ENCODE results near the gene POLN. TPM values are rescaled to one million over a fixed set of nuclear protein-coding genes. Genes with fewer than 3 reads are reported as not detected.

Gene POLN
- total RNA-seq (2.0 and 3.9 TPM in 2 replicates), polyA plus RNA-seq (1.7 and 3.0 TPM in 2 replicates)

GRCh38 chr4:2241410-2242353 lies at the start of gene POLN, which contains the start of gene HAUS3:
Gene POLN (minus strand): TSS chr4:2242121. CDS start chr4:2229231, 12,890 bp downstream.
Gene HAUS3 (minus strand): TSS chr4:2242121. CDS start chr4:2240946, 1,175 bp downstream.
- H3K9me3 ChIP-seq (ENCODE audit: low read depth) = no peaks in the 10 kb centered on the region
- peak within 1 kb of the TSS; percentile 21 for H3K27ac ChIP-seq
- peak; percentile 99 for DNase-seq (ENCODE audit: low spot score)
- H3K9me2 ChIP-seq (replicated peaks; ENCODE audit: insufficient read depth) = no peaks in the 10 kb centered on the region
- H3K4me2 ChIP-seq = peak within 1 kb of the TSS; percentile 77
- H3K27me3 ChIP-seq = no peaks in the 10 kb centered on the region
- H3K36me3 ChIP-seq (replicated peaks; ENCODE audit: insufficient read depth, low read depth) = no peaks in the 10 kb centered on the region
- H2AFZ ChIP-seq = peak within 1 kb of the TSS; percentile 77
- WGBS (ENCODE audit: low lambda C conversion rate, missing lambda C conversion rate) = 1% methylated on average over 75 of the region's 88 CpGs
- peaks cover 39% of the 10 kb centered on the region for H3K79me2 ChIP-seq
- H4K20me1 ChIP-seq (ENCODE audit: insufficient read depth, poor library complexity, severe bottlenecking) = peaks cover 4% of the 10 kb centered on the region
- peaks cover 32% of the 10 kb centered on the region for H3K4me1 ChIP-seq (ENCODE audit: insufficient read depth)
- TF ChIP-seq EZH2phosphoT487 (IDR thresholded peaks at IDR 0.05; ENCODE audit: low read depth, severe bottlenecking, unreplicated experiment) (no peak), EZH2 (IDR thresholded peaks at IDR 0.05; ENCODE audit: borderline replicate concordance) (no peak), CTCF (IDR thresholded peaks at IDR 0.05; ENCODE audit: poor library complexity) (no peak)
- H3K4me3 ChIP-seq = peak within 1 kb of the TSS; percentile 75

- WGBS (ENCODE audit: low lambda C conversion rate, missing lambda C conversion rate) = 83% methylated on average over 24 of the region's 24 CpGs
- H3K9me2 ChIP-seq (replicated peaks; ENCODE audit: insufficient read depth) = no peaks in the 10 kb centered on the region
- H3K27ac ChIP-seq = no peak overlapping the region
- no peak overlapping the region for H3K4me3 ChIP-seq
- no peaks in the 10 kb centered on the region for H3K79me2 ChIP-seq
- no peaks in the 10 kb centered on the region for H3K27me3 ChIP-seq
- H3K36me3 ChIP-seq (replicated peaks; ENCODE audit: insufficient read depth, low read depth) = no peaks in the 10 kb centered on the region
- no peaks in the 10 kb centered on the region for H4K20me1 ChIP-seq (ENCODE audit: insufficient read depth, poor library complexity, severe bottlenecking)
- no peaks in the 10 kb centered on the region for H3K9me3 ChIP-seq (ENCODE audit: low read depth)
- H2AFZ ChIP-seq = no peak overlapping the region
- peaks cover 9% of the 10 kb centered on the region for H3K4me1 ChIP-seq (ENCODE audit: insufficient read depth)
- TF ChIP-seq EZH2 (IDR thresholded peaks at IDR 0.05; ENCODE audit: borderline replicate concordance) = no peak
- TF ChIP-seq EZH2phosphoT487 (IDR thresholded peaks at IDR 0.05; ENCODE audit: low read depth, severe bottlenecking, unreplicated experiment) = no peak
- no peak for TF ChIP-seq CTCF (IDR thresholded peaks at IDR 0.05; ENCODE audit: poor library complexity)
- H3K4me2 ChIP-seq = no peak overlapping the region
- peak; percentile 6 for DNase-seq (ENCODE audit: low spot score)
These were observed 49.2 kb upstream of the POLN start for GRCh38 chr4:2290974-2291704.

- H3K27ac ChIP-seq = no peak overlapping the region
- no peaks in the 10 kb centered on the region for H4K20me1 ChIP-seq (ENCODE audit: insufficient read depth, poor library complexity, severe bottlenecking)
- DNase-seq (ENCODE audit: low spot score) = peak; percentile 3
- no peak overlapping the region for H3K4me3 ChIP-seq
- H3K9me2 ChIP-seq (replicated peaks; ENCODE audit: insufficient read depth) = no peaks in the 10 kb centered on the region
- H3K79me2 ChIP-seq = no peaks in the 10 kb centered on the region
- H3K4me2 ChIP-seq = no peak overlapping the region
- no peak for TF ChIP-seq CTCF (IDR thresholded peaks at IDR 0.05; ENCODE audit: poor library complexity)
- no peak for TF ChIP-seq EZH2 (IDR thresholded peaks at IDR 0.05; ENCODE audit: borderline replicate concordance)
- TF ChIP-seq EZH2phosphoT487 (IDR thresholded peaks at IDR 0.05; ENCODE audit: low read depth, severe bottlenecking, unreplicated experiment) = no peak
- no peaks in the 10 kb centered on the region for H3K27me3 ChIP-seq
- H2AFZ ChIP-seq = no peak overlapping the region
- peaks cover 9% of the 10 kb centered on the region for H3K4me1 ChIP-seq (ENCODE audit: insufficient read depth)
- H3K9me3 ChIP-seq (ENCODE audit: low read depth) = no peaks in the 10 kb centered on the region
- H3K36me3 ChIP-seq (replicated peaks; ENCODE audit: insufficient read depth, low read depth) = no peaks in the 10 kb centered on the region
- WGBS (ENCODE audit: low lambda C conversion rate, missing lambda C conversion rate) = 82% methylated on average over 8 of the region's 9 CpGs
These were observed 48.6 kb upstream of the POLN start for GRCh38 chr4:2290488-2290887.
